Renal cortical epithelial cell (primary cell): ENCODE measurements around the gene STIM2. TPM values are rescaled to one million over a fixed set of nuclear protein-coding genes. Genes with fewer than 3 reads are reported as not detected.
"Not testable (repeated sequence)": the region's sequence is repeated elsewhere in the genome, so short reads cannot be mapped to it uniquely, and the experiment has no call there.

ENCODE experiments used
- DNase-seq: peaks from one replicate; pipeline ENCODE4 v3.0.0-alpha.2; 2011; ENCODE audit warnings: low read depth
- total RNA-seq: library from RNA; depleted of rRNA; stranded (reverse); fragments of >200 nt; gene quantifications from 2 replicates; pipeline ENCODE4 v1.2.3, GENCODE V29; 2014

STIM2 gene
- 4.7 and 11.7 TPM in 2 replicates for total RNA-seq

GRCh38 chr4:26860157-26860921 lies at the start of gene STIM2:
Gene STIM2, plus strand, starts transcription at chr4:26860841.
- DNase-seq, result peak; percentile 83

GRCh38 chr4:26811571-26811970 lies 49.1 kb upstream of the STIM2 start:
- peak; percentile 26 for DNase-seq

- peak; percentile 13 for DNase-seq
Measured at GRCh38 chr4:26812049-26812714, 48.5 kb upstream of the STIM2 start.

GRCh38 chr4:26813698-26814097 lies 46.9 kb upstream of the STIM2 start:
- no peak for DNase-seq

GRCh38 chr4:26815199-26815598 lies 45.4 kb upstream of the STIM2 start:
- no peak for DNase-seq

- no peak for DNase-seq
Measured at GRCh38 chr4:26815706-26816105, 44.9 kb upstream of the STIM2 start.

- no peak for DNase-seq
Measured at GRCh38 chr4:26819026-26819425, 41.6 kb upstream of the STIM2 start.

GRCh38 chr4:26819478-26820095 lies 41.1 kb upstream of the STIM2 start:
- no peak for DNase-seq

- no peak for DNase-seq
Measured at GRCh38 chr4:26820346-26820745, 40.3 kb upstream of the STIM2 start.

GRCh38 chr4:26821031-26821430 lies 39.6 kb upstream of the STIM2 start:
- DNase-seq, result no peak

GRCh38 chr4:26821677-26822503 lies 38.8 kb upstream of the STIM2 start:
- no peak for DNase-seq

- no peak for DNase-seq
Measured at GRCh38 chr4:26822546-26822945, 38.1 kb upstream of the STIM2 start.

- not testable (repeated sequence) for DNase-seq
Measured at GRCh38 chr4:26822974-26823373, 37.7 kb upstream of the STIM2 start.

GRCh38 chr4:26823583-26823982 lies 37.1 kb upstream of the STIM2 start:
- DNase-seq, result no peak

GRCh38 chr4:26824667-26825066 lies 36.0 kb upstream of the STIM2 start:
- no peak for DNase-seq

GRCh38 chr4:26826721-26827120 lies 33.9 kb upstream of the STIM2 start:
- peak; percentile 92 for DNase-seq

GRCh38 chr4:26827336-26827735 lies 33.3 kb upstream of the STIM2 start:
- DNase-seq, result not testable (repeated sequence)

GRCh38 chr4:26827798-26828197 lies 32.8 kb upstream of the STIM2 start:
- DNase-seq, result no peak

GRCh38 chr4:26829018-26829417 lies 31.6 kb upstream of the STIM2 start:
- DNase-seq, result no peak

- no peak for DNase-seq
Measured at GRCh38 chr4:26830033-26830432, 30.6 kb upstream of the STIM2 start.

- no peak for DNase-seq
Measured at GRCh38 chr4:26830701-26831100, 29.9 kb upstream of the STIM2 start.

- no peak for DNase-seq
Measured at GRCh38 chr4:26836539-26836938, 24.1 kb upstream of the STIM2 start.
